NB4 (cell line): ENCODE results near the gene LANCL1.
"Not testable (repeated sequence)": the region's sequence is repeated elsewhere in the genome, so short reads cannot be mapped to it uniquely, and the experiment has no call there.

Experiments used
- DNase-seq: peaks from one replicate; pipeline ENCODE4 v3.0.0; 2010; ENCODE audit warnings: low read depth
- H3K4me3 ChIP-seq: one replicate; pipeline ENCODE4 v1.5.1; 2011; ENCODE audit warnings: mild to moderate bottlenecking, low read depth, low read length, moderate library complexity
- MAX ChIP-seq: IDR thresholded peaks from 2 replicates; pipeline ENCODE4 v1.6.1; 2011; ENCODE audit warnings: low read depth, low read length
- MYC ChIP-seq: IDR thresholded peaks from 2 replicates; pipeline ENCODE4 v1.6.1; 2011; ENCODE audit warnings: low read depth, low read length
- POLR2A ChIP-seq: IDR thresholded peaks from 2 replicates; pipeline ENCODE4 v1.6.1; 2011; ENCODE audit warnings: mild to moderate bottlenecking; ENCODE audit not compliant: insufficient read length; ENCODE audit errors: extremely low read depth
- TF ChIP-seq, protein P1 (sequence below): IDR thresholded peaks from one replicate; pipeline ENCODE4 v1.5.1; 2012; ENCODE audit warnings: low read depth, low read length

LANCL1 gene

DNA sequence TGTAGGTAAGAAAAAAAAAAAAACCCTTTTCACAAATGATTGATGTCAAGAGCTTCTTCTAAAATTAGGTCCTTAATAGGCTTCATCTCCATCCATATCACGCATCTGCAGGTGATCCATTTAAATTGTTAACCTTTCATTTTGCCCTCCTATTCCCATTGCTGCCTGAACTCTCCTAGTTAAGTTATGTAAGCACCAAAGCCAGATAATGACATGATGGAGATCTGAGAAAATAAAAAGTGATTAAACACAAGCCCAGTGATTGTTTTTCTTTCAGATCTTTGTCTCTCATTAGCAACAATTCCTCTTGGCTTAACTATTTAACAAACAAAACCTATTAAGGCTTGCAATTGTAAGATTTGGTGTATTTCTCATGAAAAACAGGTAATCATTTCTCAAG, 20.0 kb downstream of the LANCL1 start:
- no peak for DNase-seq
- no peak overlapping the region for H3K4me3 ChIP-seq
- TF ChIP-seq MAX (no peak), MYC (no peak), POLR2A (no peak)
- TF ChIP-seq, protein P1, sequence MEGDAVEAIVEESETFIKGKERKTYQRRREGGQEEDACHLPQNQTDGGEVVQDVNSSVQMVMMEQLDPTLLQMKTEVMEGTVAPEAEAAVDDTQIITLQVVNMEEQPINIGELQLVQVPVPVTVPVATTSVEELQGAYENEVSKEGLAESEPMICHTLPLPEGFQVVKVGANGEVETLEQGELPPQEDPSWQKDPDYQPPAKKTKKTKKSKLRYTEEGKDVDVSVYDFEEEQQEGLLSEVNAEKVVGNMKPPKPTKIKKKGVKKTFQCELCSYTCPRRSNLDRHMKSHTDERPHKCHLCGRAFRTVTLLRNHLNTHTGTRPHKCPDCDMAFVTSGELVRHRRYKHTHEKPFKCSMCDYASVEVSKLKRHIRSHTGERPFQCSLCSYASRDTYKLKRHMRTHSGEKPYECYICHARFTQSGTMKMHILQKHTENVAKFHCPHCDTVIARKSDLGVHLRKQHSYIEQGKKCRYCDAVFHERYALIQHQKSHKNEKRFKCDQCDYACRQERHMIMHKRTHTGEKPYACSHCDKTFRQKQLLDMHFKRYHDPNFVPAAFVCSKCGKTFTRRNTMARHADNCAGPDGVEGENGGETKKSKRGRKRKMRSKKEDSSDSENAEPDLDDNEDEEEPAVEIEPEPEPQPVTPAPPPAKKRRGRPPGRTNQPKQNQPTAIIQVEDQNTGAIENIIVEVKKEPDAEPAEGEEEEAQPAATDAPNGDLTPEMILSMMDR, result no peak

GRCh38 chr2:210454336-210454735, 22.2 kb downstream of the LANCL1 start:
- DNase-seq, result no peak
- TF ChIP-seq MYC, result no peak
- no peak overlapping the region for H3K4me3 ChIP-seq

DNA sequence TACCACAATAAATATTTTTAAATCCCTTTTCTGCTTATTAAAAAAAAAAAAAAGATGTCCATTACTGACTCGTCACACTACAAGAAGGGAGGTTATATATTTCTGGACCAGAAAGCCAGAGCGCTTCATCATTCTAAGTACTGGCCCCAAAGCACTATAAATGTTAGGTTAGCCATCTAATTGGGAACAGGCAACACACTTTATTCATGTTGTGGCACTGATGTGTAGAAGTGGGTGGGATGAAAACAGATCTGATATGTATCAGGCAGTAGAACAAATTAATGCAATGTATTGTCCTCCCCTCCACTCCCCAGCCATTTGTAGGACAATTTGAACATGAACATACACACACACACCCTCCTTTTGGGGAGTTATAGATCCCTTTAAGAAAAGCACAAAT, 24.4 kb downstream of the LANCL1 start:
- no peak for DNase-seq
- H3K4me3 ChIP-seq, result no peak overlapping the region
- TF ChIP-seq, protein P1, result no peak

GRCh38 chr2:210450942-210451341, 25.6 kb downstream of the LANCL1 start:
- H3K4me3 ChIP-seq, DNase-seq: not testable (repeated sequence)

DNA sequence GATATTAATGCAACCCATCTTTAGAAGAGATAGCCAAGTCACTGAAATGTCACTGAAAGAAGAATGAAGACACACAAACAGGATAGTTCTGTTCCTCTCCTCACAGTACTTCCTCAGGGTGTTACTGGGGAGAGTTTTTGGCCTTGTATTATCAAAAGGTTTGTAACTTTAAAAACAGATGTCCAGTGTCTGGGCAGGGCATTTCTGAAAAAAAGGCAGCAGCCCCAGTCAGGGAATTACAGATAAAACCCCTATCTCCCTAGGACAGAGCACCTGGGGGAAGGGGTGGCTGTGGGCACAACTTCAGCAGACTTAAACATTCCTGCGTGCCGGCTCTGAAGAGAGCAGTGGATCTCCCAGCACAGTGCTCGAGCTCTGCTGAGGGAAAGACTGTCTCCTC, 30.8 kb downstream of the LANCL1 start:
- H3K4me3 ChIP-seq, result no peak overlapping the region
- no peak for TF ChIP-seq MYC
- TF ChIP-seq MAX, result no peak
- no peak for TF ChIP-seq POLR2A
- TF ChIP-seq, protein P1, result no peak
- DNase-seq, result no peak

DNA sequence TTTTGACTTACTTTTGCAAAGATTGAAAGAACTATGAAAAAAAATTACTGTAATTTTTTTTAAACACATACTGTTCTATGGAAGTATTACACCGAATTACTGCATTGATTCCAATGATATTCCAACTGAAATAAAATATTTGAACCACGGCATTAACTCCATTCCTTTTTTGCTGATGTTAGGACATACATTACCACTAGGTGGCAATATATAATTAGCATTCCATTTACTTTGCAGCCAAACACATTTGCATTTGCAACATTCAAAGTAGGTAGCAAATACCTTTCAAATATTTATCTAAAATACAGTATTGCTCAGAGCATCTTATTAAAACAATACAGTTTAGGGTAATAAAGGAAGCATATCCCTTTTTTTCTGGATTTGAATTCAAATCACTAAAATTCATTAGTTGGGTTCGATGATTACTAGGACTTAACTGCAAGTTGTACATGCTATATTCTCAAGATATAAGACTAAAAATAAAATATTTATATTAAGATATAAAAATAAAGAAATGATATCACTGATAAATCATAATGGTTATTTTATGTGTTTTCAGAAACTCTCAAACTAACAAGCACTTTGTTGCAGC, 31.3 kb downstream of the LANCL1 start:
- no peak overlapping the region for H3K4me3 ChIP-seq
- TF ChIP-seq MAX, result no peak
- TF ChIP-seq, protein P1, result peak; percentile 39
- no peak for TF ChIP-seq POLR2A
- peak; percentile 45 for DNase-seq

- TF ChIP-seq MAX, result no peak
- TF ChIP-seq MYC, result no peak
- TF ChIP-seq, protein P1, result no peak
- no peak for TF ChIP-seq POLR2A
- DNase-seq, result no peak
- H3K4me3 ChIP-seq, result no peak overlapping the region
Observed at GRCh38 chr2:210443527-210443926, 33.0 kb downstream of the LANCL1 start.
